ENCODE results near the gene FADS6.

Gene FADS6

DNA sequence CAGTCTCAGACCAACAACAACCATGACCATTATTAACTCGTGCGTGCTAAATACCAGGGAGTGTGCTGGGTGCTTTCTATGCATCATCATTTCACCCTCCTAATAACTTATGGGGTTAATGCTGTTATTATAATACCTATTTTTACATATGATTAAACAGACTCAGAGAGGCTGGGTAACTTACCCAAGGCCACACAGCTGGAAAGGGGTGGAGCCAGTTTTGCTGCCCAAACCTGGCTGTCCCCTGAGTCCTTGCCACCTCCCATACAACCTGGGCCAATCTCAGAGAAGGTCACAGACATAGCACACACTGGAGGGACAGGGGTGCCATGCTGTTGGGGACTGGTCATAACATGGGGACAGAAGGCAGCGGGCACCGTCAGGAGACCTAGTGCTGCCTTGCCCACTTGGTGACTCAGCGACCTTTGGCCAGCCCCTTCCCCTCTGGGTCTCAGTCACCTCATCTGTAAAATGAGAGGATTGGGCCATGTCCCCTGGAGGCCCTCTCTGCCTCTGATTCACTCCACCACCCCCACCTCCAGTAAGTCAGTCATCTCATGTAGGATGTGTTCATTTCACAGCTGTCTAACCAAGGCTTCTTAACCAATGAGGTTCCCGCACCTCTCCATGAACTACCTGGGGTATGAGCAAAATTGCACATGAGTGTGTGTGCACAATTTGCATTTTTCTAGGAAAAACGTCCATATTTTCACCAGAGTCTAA is 11.4 kb upstream of the FADS6 start:
- H3K27ac ChIP-seq (ENCODE audit: low read length) = no peak overlapping the region
- no CpG with 5 or more reads among the region's 7 CpGs for WGBS (ENCODE audit: insufficient coverage, insufficient read length)

DNA sequence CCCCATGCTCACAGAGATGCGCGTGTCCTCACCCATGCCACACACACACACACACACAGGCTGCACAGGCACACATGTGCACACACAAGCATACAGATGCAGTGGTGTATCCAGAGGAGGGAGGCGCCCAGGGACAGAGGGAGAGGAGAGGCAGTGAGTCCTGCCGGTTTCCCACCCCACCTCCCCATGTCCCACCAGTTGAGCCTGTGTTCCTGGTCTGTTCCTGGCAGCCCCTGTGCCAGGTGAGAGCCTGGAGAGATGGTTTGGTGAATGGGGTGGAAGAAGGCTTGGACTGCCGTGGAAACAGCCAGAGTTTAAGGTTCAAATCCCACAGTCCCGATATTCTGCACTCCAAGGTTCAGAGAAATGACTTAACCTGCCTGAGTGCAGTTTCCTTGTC is 10.2 kb upstream of the FADS6 start:
- no peak for DNase-seq (ENCODE audit: low read depth, low spot score)
- H3K27ac ChIP-seq (ENCODE audit: low read length) = no peak overlapping the region
- no peaks in the 10 kb centered on the region for H3K36me3 ChIP-seq (ENCODE audit: control insufficient read depth, insufficient read depth, low read length)
- no peaks in the 10 kb centered on the region; the same call in 1 of the 2 replicates for H3K4me1 ChIP-seq (ENCODE audit: control insufficient read depth, insufficient read depth, low read length)
- H3K4me3 ChIP-seq (ENCODE audit: low read length) = no peak overlapping the region
- no peaks in the 10 kb centered on the region for H3K27me3 ChIP-seq (ENCODE audit: control insufficient read depth, insufficient read depth, low read length)
- no CpG with 5 or more reads among the region's 6 CpGs for WGBS (ENCODE audit: insufficient coverage, insufficient read length)
- H3K9me3 ChIP-seq (ENCODE audit: control insufficient read depth, insufficient read depth, low read length) = no peaks in the 10 kb centered on the region

More for the DNA sequence above, 11.4 kb upstream of the FADS6 start:
- Histone ChIP-seq H3K27me3 (ENCODE audit: control insufficient read depth, insufficient read depth, low read length) (no peaks in the 10 kb centered on the region), H3K4me1 (ENCODE audit: control insufficient read depth, insufficient read depth, low read length) (no peaks in the 10 kb centered on the region; the same call in 1 of the 2 replicates), H3K36me3 (ENCODE audit: control insufficient read depth, insufficient read depth, low read length) (no peaks in the 10 kb centered on the region), H3K9me3 (ENCODE audit: control insufficient read depth, insufficient read depth, low read length) (no peaks in the 10 kb centered on the region), H3K4me3 (ENCODE audit: low read length) (no peak overlapping the region)
- no peak for DNase-seq (ENCODE audit: low read depth, low spot score)

DNA sequence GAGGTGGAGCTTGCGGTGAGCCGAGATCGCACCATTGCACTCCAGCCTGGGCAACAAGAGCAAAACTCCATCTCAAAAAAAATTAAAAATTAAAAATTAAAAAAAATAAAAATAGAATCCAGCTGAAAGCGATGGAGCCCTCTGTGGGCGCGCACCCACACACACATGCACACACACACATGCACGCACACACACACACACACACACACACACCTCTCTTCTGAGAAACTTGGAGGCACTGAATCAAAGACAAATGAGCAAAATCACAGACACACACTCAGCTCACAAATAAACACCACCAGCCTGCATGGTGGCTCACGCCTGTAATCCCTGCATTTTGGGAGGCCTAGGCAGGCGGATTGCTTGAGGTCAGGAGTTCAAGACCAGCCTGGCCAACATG is 9.6 kb upstream of the FADS6 start:
- Histone ChIP-seq H3K27ac (ENCODE audit: low read length) (no peak overlapping the region), H3K36me3 (ENCODE audit: control insufficient read depth, insufficient read depth, low read length) (no peaks in the 10 kb centered on the region), H3K9me3 (ENCODE audit: control insufficient read depth, insufficient read depth, low read length) (no peaks in the 10 kb centered on the region), H3K4me1 (ENCODE audit: control insufficient read depth, insufficient read depth, low read length) (no peaks in the 10 kb centered on the region; the same call in 1 of the 2 replicates), H3K27me3 (ENCODE audit: control insufficient read depth, insufficient read depth, low read length) (no peaks in the 10 kb centered on the region), H3K4me3 (ENCODE audit: low read length) (no peak overlapping the region)
- no CpG with 5 or more reads among the region's 9 CpGs for whole genome bisulfite sequencing (ENCODE audit: insufficient coverage, insufficient read length)
- no peak for DNase-seq (ENCODE audit: low read depth, low spot score)

GRCh38 chr17:74901353-74902135 is 8.1 kb upstream of the FADS6 start:
- no peaks in the 10 kb centered on the region for H3K27me3 ChIP-seq (ENCODE audit: control insufficient read depth, insufficient read depth, low read length)
- no peak overlapping the region for H3K4me3 ChIP-seq (ENCODE audit: low read length)
- H3K27ac ChIP-seq (ENCODE audit: low read length) = no peak overlapping the region
- WGBS (ENCODE audit: insufficient coverage, insufficient read length) = no CpG with 5 or more reads among the region's 14 CpGs
- no peaks in the 10 kb centered on the region for H3K36me3 ChIP-seq (ENCODE audit: control insufficient read depth, insufficient read depth, low read length)
- no peaks in the 10 kb centered on the region for H3K9me3 ChIP-seq (ENCODE audit: control insufficient read depth, insufficient read depth, low read length)
- DNase-seq (ENCODE audit: low read depth, low spot score) = no peak
- no peaks in the 10 kb centered on the region; the same call in 1 of the 2 replicates for H3K4me1 ChIP-seq (ENCODE audit: control insufficient read depth, insufficient read depth, low read length)

GRCh38 chr17:74900208-74900607 is 6.8 kb upstream of the FADS6 start:
- no peaks in the 10 kb centered on the region; the same call in 1 of the 2 replicates for H3K4me1 ChIP-seq (ENCODE audit: control insufficient read depth, insufficient read depth, low read length)
- H3K9me3 ChIP-seq (ENCODE audit: control insufficient read depth, insufficient read depth, low read length) = no peaks in the 10 kb centered on the region
- DNase-seq (ENCODE audit: low read depth, low spot score) = no peak
- no peak overlapping the region for H3K27ac ChIP-seq (ENCODE audit: low read length)
- H3K4me3 ChIP-seq (ENCODE audit: low read length) = no peak overlapping the region
- WGBS (ENCODE audit: insufficient coverage, insufficient read length) = no CpG with 5 or more reads among the region's 8 CpGs
- H3K36me3 ChIP-seq (ENCODE audit: control insufficient read depth, insufficient read depth, low read length) = no peaks in the 10 kb centered on the region
- H3K27me3 ChIP-seq (ENCODE audit: control insufficient read depth, insufficient read depth, low read length) = no peaks in the 10 kb centered on the region

- H3K9me3 ChIP-seq (ENCODE audit: control insufficient read depth, insufficient read depth, low read length) = no peaks in the 10 kb centered on the region
- no peaks in the 10 kb centered on the region for H3K4me1 ChIP-seq (ENCODE audit: control insufficient read depth, insufficient read depth, low read length)
- no peak for DNase-seq (ENCODE audit: low read depth, low spot score)
- H3K4me3 ChIP-seq (ENCODE audit: low read length) = no peak overlapping the region
- no CpG with 5 or more reads among the region's 11 CpGs for WGBS (ENCODE audit: insufficient coverage, insufficient read length)
- no peaks in the 10 kb centered on the region for H3K36me3 ChIP-seq (ENCODE audit: control insufficient read depth, insufficient read depth, low read length)
- no peak overlapping the region for H3K27ac ChIP-seq (ENCODE audit: low read length)
- peaks cover 8% of the 10 kb centered on the region for H3K27me3 ChIP-seq (ENCODE audit: control insufficient read depth, insufficient read depth, low read length)
Measured at GRCh38 chr17:74898376-74898946, 5.0 kb upstream of the FADS6 start.

DNA sequence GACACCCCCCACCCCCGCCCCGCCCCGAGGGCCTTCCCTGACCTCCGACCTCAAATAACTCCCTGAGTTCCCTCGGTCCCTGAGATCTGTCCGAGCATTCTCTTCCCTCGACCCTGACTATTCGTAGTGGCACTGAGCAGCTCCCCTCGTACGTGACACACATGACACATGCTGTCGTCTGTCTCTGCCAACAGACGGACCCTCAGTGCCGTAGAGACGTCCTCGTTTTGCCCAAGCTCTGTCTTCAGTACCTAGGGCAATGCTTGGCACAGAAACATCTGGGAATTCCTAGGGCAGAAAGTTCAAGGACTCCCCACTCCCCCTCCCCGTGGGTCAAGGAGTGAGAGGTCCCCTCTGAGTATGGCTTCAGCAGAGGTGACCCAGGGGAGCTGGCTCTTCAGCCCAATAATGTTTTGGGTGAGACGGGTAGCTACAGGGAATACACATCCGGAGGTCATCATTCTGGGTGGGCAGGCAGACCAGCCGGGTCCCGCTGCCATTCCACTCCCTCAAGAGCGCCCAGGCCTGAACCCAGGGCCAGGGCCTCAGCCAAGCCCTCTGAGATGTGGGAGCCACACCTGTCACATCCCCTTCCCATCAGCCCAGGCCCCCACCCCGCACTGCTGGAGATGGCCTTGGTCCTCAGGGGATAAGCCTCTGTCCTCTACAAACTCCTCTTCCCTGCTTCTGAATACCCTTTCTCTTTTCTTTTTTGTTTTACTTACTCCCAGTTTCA is 671 bp upstream of the FADS6 start:
- H3K9me3 ChIP-seq (ENCODE audit: control insufficient read depth, insufficient read depth, low read length) = no peaks in the 10 kb centered on the region
- H3K27me3 ChIP-seq (ENCODE audit: control insufficient read depth, insufficient read depth, low read length) = peaks cover 20% of the 10 kb centered on the region
- H3K4me3 ChIP-seq (ENCODE audit: low read length) = no peak overlapping the region; the same call in 1 of the 2 replicates
- no peak overlapping the region for H3K27ac ChIP-seq (ENCODE audit: low read length)
- no peak for DNase-seq (ENCODE audit: low read depth, low spot score)
- H3K4me1 ChIP-seq (ENCODE audit: control insufficient read depth, insufficient read depth, low read length) = no peaks in the 10 kb centered on the region
- WGBS (ENCODE audit: insufficient coverage, insufficient read length) = no CpG with 5 or more reads among the region's 22 CpGs
- H3K36me3 ChIP-seq (ENCODE audit: control insufficient read depth, insufficient read depth, low read length) = no peaks in the 10 kb centered on the region

- Histone ChIP-seq H3K9me3 (ENCODE audit: control insufficient read depth, insufficient read depth, low read length) (no peaks in the 10 kb centered on the region), H3K36me3 (ENCODE audit: control insufficient read depth, insufficient read depth, low read length) (no peaks in the 10 kb centered on the region), H3K4me3 (ENCODE audit: low read length) (peak overlapping the region; percentile 46; the same call in 1 of the 2 replicates), H3K27me3 (ENCODE audit: control insufficient read depth, insufficient read depth, low read length) (peaks cover 20% of the 10 kb centered on the region), H3K4me1 (ENCODE audit: control insufficient read depth, insufficient read depth, low read length) (peaks cover 3% of the 10 kb centered on the region; the same call in 1 of the 2 replicates), H3K27ac (ENCODE audit: low read length) (no peak overlapping the region)
- no CpG with 5 or more reads among the region's 20 CpGs for WGBS (ENCODE audit: insufficient coverage, insufficient read length)
- no peak for DNase-seq (ENCODE audit: low read depth, low spot score)
Measured at GRCh38 chr17:74892013-74892841, 1.2 kb downstream of the FADS6 start.

DNA sequence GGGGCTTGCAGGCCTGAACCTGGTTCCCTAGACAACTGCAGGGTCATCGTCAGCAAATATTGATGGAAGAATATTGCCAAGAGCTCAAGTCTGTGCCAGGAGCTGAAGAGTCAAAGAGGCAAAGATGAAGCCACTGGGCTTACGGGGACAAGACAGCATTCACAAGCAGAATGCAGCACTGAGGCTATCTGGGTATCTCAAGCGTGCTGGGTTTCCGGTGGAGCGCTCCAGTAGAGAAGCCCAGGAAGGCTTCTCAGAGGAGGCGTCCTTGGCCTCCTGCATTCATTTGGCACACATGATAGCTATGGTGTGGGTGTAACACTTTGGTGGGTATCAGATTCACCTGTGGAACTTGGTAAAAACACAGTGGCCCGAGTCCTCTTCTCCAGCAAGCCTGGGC is 2.9 kb downstream of the FADS6 start:
- H3K4me1 ChIP-seq (ENCODE audit: control insufficient read depth, insufficient read depth, low read length) = peaks cover 3% of the 10 kb centered on the region; the same call in 1 of the 2 replicates
- H3K36me3 ChIP-seq (ENCODE audit: control insufficient read depth, insufficient read depth, low read length) = no peaks in the 10 kb centered on the region
- DNase-seq (ENCODE audit: low read depth, low spot score) = no peak
- no peak overlapping the region for H3K27ac ChIP-seq (ENCODE audit: low read length)
- H3K9me3 ChIP-seq (ENCODE audit: control insufficient read depth, insufficient read depth, low read length) = no peaks in the 10 kb centered on the region
- no peak overlapping the region for H3K4me3 ChIP-seq (ENCODE audit: low read length)
- no CpG with 5 or more reads among the region's 7 CpGs for whole genome bisulfite sequencing (ENCODE audit: insufficient coverage, insufficient read length)
- peaks cover 20% of the 10 kb centered on the region for H3K27me3 ChIP-seq (ENCODE audit: control insufficient read depth, insufficient read depth, low read length)
